GM19239 (cell line): ENCODE measurements around the gene WIPI1.

Experiments used
- DNase-seq: peaks from one replicate; pipeline ENCODE4 v3.0.0; 2011; ENCODE audit warnings: low spot score; ENCODE audit not compliant: insufficient read length
- FAIRE-seq: peaks from 2 replicates; lab custom pipeline; 2011; peaks lifted over from hg19 to GRCh38; lab: Jason Lieb, UNC

Gene WIPI1

DNA sequence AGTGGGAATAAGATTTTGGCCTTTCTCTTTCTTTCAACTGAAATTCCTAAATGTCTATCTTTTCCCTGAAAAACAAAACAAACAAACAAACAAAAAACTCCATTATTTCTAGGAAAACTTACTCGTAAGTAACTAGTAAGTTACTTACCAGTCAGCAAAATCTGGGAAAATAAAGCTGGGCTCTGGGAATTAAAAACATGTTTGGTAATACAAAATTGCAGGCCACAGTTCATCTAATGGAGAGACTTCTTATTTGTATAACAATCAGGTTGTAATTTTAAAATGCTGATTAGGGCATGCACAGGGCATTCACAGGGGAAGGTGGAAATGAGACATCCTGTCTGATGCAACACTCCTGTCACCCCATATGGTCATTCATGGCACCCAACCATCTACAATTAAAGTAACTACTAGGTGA, 3.8 kb upstream of the WIPI1 start:
- DNase-seq, result no peak
- FAIRE-seq, result peak; percentile 14

DNA sequence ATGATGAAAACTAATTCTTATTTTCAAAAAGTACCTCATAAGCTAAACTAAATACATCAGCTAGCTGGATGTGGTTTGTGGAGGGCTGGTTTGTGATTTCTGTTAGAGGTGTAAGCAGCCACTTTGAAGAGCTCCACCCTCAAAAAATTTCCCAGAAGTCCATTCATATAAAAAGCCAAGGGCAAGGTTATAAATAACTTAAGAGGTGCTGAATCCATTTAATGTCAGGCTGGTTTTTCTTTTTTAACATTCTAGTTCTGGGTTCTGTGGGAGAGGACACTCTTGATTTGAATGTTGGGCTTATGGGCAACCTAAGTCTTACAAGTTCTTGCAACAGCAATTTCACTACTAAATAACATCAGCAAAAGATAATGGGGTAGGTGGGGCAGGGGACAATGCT, 3.4 kb upstream of the WIPI1 start:
- peak; percentile 76 for FAIRE-seq
- no peak for DNase-seq

DNA sequence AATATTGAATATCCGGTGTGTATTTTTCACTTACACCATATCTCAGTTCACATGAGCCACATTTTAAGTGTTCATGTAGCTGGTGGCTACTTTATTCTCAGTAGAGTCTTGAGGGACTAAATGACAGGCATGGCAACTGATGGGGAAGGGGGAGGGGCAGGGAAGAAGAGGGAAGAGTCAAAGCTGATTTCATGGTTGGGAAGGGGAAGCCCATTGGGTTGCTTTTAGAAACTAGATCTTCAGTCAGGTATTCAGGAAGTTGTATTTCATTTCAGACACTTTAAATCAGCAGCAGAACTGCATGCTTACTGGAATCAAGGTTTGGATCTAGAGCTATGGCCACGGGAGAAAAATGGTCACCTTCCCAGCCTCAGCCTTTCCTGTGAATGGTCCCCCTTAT, 2.9 kb upstream of the WIPI1 start:
- DNase-seq, result no peak

DNA sequence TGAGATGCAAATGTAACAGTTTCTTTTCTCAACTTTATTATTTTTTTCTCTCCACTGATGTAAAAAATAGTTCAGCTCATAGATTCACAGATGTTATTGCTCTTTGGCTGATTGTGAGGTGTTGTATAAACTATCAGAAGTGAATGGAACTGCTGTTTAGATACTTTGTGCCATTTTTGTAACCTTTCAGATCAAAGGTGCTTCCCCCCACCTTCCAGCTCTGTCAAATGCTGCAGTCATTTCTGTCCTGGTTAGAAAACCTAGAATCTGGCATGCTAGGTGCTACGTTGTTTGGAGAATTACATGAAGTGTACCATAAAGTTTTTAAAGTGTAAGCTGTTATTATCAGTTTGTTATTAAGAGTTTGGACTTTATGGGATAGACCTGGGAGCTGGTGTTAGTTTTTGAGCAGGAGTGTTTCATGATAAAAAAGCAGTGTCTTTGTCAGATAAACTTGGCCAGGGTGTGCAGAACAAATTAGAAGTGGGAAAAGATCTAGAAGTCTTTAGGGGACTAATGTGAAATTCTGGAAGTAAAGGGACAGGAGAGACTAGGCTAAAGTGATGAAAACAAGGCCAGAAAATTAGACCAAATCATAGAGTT, 1.8 kb upstream of the WIPI1 start:
- FAIRE-seq (peak; percentile 85), DNase-seq (no peak)

More for the DNA sequence above, 2.9 kb upstream of the WIPI1 start:
- FAIRE-seq, result no peak

DNA sequence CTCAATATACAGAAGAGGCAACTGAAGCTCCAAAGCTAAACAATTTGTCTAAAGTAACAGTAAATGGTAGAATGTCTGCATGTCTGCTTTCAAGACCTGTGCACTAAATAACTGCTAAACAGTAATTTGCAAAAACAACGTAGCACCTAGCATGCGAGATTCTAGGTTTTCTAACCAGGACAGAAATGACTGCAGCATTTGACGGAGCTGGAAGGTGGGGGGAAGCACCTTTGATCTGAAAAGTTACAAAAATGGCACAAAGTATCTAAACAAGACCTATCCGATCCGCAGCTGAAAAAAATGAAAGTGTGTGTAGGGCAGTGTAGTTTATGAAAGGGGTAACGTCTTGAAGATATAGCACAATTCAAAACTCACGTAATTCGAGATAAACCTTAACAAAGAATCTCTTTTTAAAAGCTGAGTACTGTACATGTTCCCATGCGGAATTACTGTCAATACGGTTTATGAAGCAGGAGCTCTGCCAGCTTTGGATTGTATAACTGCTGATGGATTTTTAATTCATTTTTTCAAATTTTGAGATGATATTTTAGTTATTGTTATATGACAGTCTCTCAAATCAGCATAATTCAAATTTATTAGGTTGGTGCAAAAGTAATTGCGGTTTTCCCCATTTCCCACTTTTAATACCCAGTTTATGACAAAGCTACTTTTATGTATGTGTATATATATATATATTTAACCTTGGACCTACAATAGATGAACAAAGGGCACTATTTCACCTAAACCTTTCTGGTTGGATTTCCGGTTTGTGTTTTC, 1.2 kb upstream of the WIPI1 start:
- no peak for FAIRE-seq
- DNase-seq, result no peak

DNA sequence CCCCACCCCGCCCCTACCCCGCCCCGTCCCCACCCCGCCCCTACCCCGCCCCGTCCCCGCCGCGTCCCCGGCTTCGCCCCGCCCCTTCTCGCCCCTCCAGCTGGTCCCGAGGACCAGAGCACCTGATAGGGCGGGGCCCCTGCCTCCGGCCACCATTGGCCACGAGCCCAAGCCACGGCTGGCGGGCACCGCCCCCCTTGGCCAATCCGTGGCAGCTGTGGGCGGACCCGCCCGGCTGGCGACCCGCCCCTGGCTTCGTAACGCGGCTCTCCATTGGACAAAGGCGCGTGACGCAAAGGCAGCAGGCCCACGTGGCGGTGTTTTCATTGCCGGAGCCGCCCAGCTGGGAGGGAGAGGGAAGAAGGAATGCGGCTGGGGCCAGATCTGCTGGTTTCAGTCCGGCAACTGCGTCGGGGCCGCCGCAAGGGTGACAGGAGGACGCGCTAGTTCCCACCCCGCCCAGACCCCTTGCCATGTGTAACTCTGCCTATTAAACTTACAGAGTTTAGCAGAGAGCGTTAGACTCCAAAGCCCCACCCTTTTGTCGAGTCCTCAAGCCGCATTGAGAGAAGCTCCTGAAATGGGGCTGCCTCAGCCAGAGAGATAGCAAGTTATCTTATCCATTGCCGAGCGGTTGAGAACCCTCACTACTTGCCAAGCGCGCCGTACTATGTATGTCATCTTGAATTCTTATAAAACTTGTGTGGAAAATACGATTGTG, 403 bp upstream of the WIPI1 start:
- FAIRE-seq (peak; percentile 95), DNase-seq (peak; percentile 74)

DNA sequence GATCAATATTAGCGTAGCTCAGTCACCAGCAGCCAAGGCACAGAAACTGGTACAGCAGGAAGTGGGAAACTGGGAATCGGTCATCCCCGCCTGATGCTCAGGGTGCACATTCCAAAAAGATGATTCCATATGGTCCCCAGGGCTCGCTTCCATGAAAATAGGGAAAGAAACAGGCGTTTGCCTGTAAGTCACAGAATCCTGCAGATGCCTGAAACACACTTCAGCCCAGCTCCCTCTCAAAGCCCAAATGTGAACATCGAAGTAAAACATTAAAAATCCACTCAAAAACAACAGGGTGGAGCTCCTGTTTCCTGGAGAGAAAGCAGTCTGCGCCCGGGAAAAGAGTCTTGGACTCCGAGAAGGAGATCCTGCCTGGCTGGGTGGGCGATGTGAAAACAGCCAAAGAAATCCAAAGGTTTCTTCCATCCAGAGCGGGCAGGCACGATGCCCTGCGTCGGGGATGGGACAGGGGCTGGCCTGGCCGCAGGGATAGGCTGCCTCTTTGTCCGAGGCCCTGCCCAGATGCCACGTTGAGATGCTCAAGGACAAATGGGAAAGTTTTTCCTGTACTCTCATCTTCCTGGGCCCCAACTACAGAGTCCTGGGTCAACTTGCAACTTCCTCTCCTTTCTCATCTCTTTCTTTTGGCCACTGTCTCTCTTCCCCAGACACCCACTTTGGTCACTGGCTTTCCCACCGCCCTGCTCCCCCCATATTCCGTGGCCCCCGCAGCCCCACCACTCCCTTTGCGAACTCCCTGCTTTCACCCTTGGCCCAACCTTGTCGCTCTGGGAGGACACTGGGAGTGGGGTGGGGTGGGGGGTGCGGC, 743 bp downstream of the WIPI1 start:
- FAIRE-seq, result no peak
- DNase-seq, result no peak

DNA sequence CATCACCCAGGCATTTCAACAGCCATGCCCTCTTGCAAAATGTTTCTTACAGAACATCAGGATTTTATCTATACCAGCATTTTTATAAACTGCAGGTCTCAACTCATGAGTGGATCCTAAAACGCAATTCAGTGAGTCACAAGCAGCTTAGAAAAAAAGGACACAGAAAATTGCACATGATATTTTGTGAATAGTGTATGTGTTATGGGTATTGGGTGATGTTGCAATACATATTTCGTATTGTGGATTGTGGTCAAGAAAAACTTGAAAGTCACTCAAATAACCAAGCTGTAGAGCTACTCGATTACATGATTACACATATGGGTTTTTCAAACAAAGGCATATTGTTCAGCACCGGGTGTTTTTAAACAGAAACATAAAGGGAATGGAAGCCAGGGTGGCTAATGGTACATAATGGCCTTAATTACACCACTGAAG, 1.4 kb downstream of the WIPI1 start:
- no peak for FAIRE-seq
- DNase-seq, result no peak

DNA sequence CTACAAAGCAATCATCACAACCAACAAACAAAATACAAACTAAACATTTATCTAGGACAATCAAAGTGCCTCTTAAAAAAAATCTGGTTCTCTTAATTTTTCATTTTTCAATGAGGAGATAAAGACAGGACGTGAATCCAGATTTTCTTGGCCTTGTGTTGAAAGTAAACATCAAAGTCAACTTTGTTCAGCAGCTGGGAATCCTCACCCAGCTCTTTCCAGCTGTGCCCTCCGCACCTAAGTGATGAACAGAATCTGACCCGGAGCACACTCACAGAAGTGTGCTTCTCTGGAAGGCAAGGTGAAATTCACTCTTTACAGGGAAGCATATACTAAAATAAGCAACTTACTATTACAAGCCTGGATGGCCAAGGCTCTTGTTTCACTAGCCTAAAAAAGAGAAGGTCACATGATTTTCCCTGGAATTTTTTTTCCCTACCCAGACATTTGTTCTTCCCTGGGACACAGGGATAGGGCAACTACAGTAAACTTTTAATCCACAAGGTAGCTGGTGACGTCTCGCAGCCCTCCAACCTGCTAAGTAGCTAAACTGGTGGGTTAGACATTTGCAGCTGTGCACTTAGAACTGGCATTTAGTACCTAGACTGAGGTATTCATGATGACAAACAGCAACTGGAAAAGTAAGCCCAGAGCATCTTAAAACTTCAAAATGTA, 3.2 kb downstream of the WIPI1 start:
- DNase-seq (no peak), FAIRE-seq (no peak)

DNA sequence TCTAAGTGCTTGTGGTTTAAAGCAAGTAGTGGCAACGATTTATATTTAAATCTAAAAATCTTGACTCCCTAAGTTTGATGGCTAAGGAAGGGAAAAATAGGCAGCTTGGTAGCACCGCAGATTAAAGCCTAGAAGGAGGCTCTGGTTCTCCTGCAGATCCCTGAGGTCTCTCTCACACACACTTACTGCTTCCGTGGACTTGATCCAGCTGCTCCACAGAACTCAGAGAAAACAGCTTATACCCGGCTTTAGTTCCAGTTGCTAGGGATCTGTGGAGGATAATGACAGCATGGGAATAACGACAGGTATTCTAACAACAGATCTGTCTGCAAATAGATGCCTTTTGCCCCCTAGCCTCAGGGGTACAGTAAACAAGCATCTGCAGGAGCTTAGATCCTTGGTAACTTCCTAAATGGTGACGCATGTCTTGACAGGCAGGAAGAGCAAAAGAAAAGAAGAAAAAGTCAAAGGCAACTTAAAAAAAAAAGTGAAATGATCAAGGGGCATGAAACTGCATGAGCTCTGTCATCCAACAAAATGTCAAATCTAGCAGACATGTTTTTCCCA, 4.5 kb downstream of the WIPI1 start:
- no peak for FAIRE-seq
- no peak for DNase-seq

DNA sequence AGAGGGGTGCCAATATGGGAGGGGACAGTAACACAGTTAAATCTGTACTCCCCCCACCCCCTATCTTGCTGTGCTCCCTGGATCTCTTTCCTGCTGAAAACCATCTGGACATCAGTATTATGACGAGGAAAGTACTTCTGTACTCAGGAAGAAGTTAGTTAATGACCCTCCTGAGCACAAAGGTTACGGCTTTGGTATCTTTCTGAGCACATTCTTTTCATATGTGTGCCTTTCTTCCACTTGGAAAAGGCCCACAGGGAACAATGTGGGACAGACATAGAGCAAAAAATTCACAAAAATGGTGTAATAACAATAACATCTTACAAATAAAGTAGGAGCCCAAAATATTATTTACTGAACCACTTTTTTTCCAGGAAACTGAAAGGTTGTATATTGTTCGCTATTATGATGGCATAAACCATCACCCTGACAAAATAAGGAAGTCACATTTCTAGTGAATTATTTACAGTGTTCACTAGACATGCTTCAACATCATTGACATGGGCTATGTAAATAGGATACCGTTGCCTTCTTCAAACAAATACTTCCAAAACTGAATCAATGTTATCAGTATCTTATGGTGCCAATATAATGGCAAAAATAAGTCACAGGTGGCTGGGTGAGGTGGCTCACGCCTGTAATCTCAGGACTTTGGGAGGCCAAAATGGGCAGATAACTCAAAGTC, 5.5 kb downstream of the WIPI1 start:
- FAIRE-seq (no peak), DNase-seq (no peak)

DNA sequence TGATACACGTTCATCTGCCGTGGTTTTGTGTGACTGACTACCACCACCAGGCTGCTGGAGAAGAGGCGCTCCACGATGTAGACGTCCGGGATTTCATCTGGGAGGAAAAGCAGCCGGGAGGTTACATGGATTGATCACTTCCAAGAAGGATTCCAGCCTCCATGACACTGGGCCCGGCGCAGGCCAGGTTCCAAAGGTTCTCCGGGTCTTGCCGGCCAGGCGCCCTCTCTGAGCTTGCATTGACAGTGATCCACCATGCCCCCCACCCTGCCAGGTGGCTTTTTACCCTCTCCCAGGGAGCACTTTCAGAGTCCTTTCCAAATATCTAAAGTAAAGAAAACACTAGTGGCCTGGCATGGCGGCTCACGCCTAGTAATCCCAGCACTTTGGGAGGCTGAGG, 6.5 kb downstream of the WIPI1 start:
- DNase-seq (no peak), FAIRE-seq (no peak)

DNA sequence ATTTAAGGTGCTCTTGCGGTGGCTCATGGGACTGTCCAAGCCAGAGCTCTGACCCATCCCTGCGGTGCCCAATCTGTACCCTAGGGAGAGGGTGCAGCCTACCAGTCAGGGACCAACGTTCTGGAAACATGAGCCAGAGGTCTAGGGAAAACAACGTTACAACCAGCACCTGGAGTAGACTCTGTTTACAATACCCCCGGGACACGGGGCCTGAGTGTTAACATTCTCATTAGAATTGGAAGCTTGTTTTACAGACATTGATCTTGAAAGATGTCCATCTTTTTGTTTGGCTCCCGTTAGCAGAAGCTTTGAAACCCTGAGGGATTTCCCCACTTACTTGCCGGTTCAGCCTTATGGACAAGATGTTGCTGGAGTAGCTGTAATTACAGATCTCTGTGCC, 6.9 kb downstream of the WIPI1 start:
- FAIRE-seq (no peak), DNase-seq (no peak)

DNA sequence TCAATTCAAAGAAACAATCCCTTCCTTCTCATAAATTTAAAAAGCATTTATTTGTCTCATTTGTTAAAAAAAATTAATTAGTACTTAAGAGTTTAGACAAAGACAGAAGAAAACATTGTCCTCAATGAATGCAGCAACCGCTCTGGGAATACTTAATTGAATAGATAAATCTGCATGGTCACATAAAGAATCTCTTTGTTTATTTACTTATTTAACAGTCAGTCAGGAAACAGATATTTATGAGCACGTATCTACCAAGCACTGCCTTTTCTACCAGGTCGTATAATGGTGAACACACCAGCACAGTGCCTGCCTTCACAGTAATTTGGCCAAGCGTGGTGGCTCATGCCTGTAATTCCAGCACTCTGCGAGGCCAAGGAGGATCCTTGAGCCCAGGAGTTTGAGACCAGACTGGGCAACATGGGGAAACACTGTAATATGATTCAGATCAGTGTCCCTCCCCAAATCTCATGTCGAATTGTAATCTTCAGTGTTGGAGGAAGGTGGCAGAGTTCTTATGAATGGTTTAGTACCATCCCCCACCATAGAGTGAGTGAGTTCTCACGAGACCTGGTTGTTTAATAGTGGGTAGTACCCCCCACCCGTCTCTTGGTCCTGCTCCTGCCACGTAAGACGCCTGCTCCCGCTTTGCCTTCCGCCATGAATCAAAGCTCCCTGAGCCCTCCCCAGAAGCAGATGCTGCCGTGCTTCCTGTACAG, 8.1 kb downstream of the WIPI1 start:
- FAIRE-seq (no peak), DNase-seq (no peak)

DNA sequence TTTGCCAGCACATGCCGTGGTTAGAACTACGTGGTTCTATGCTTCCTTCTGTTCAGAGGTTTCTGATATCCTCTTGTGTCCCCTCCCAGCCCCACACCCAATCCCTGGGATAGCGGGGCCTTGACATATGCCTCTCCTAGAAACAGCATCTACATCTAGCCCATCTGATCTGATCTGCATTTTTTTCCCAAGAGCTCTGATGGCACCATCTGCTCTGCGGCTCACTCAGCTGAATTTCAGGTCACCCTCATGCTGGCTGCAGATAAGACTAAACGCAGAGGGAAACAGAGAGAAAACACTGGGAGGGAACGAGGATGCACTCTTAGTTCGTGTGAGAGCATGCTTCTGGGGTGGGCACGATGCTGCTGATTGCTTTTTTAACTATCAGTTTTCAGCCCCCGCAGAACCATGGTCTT, 10.7 kb downstream of the WIPI1 start:
- DNase-seq, result no peak
- no peak for FAIRE-seq

DNA sequence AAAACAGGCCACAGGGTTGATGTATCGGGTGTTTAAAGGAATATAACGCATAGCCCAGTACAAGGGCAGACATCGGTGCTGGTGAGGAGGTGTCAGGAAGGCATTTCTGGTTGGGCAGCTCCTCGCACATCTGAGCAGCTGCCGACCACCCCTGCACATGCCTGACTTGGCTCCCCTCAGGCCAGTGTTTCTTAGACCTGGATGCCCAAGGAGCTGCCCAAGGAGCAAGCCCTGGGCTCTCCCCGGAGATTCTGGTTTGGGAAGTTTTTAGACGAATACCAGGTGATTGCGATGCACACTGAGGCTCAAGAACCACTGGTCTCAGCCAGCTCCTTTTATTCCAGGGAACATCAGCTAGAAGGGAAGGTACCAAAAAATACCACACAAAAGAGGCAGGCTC, 11.6 kb downstream of the WIPI1 start:
- FAIRE-seq (no peak), DNase-seq (no peak)

DNA sequence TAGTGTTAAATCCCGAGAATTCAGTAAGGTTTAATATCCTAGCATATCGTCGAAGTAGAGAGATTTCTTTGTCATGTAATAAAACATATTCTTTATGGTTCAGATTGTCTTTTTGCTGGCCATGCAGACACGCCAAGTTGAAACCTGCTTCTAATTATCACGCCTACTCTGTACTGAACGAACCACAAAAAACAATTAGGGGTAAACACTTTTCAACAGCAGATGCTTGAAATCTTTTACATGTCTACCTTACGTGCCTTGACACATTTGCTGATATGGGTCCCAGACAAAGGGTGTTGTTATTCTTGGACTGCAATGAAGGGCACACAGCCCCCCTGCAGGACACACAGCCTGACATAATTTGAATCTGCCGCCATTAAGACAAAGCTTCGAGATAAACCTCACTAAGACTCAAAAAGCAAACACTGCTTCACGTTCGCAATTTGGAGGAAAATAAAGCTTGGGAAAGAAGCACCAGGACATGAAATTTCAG, 13.3 kb downstream of the WIPI1 start:
- FAIRE-seq, result no peak
- no peak for DNase-seq

DNA sequence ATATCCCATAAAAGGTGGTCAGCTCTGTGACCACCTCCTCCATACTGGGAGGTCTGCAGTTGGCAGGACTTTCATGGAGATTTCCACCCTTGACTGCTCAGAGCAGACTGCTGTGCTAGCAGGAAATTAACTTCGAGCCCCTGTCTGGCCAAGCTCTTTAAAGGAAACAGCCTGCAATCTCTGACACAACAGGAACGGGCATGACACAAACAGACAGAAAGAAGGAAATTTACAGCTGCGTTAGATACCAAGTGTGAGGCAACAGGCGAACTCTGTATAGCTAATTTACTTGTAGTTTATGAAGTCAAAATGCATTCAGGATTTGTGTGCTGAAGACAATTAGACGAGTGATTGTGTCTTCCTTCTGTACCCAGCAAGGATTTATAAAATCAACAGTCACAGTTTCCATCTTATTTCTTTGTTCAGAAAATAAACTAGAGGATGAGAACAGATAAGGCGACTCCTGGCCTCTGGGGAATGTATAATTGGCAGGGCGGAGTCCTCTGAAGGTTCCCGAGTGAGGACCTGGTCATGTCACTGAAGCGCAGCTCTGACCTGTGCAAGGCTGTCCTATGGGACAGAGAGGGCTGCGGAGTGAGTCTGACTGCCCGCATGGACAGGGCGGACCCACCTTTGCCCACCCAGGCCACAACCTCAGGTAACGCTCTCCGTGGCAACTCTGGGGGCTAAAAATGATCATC, 16.1 kb downstream of the WIPI1 start:
- no peak for FAIRE-seq
- DNase-seq, result no peak
